OCI-LY3 (cell line): ENCODE measurements around the gene RPS28.

ENCODE experiments used
- H2AFZ ChIP-seq: fragments of 200-600, 300-600 bp; shearing (Covaris generic); 2 replicates; pipeline ENCODE4 v1.6.0; 2014; ENCODE audit warnings: antibody characterized with exemption, low read depth, low read length
- H3K27ac ChIP-seq: fragments of 200-600, 300-600 bp; sonication (generic); 2 replicates; pipeline ENCODE4 v1.5.1; 2014; ENCODE audit warnings: mild to moderate bottlenecking, low read length, moderate library complexity, mixed read lengths
- H3K27me3 ChIP-seq: fragments of 200-600, 300-600 bp; sonication (generic); 2 replicates; pipeline ENCODE4 v1.6.1; 2014; ENCODE audit warnings: low read depth, low read length, mixed read lengths
- H3K36me3 ChIP-seq: fragments of 200-600, 300-600 bp; sonication (generic); replicated peaks from 2 replicates; pipeline ENCODE3; 2014; ENCODE audit warnings: low read depth, low read length, mixed read lengths
- H3K4me1 ChIP-seq: fragments of 300-600, 200-600 bp; sonication (generic); 2 replicates; pipeline ENCODE4 v1.6.1; 2014; ENCODE audit warnings: low read length, mixed read lengths
- H3K4me2 ChIP-seq: fragments of 200-600, 300-600 bp; sonication (generic); 2 replicates; pipeline ENCODE4 v1.6.1; 2014; ENCODE audit warnings: low read length, mixed read lengths
- H3K4me3 ChIP-seq: fragments of 300-600, 200-600 bp; sonication (generic); 2 replicates; pipeline ENCODE4 v1.5.1; 2014; ENCODE audit warnings: antibody characterized with exemption, mild to moderate bottlenecking, low read length, moderate library complexity
- H3K79me2 ChIP-seq: fragments of 300-600, 200-600 bp; shearing (Covaris generic); 2 replicates; pipeline ENCODE4 v1.6.1; 2014; ENCODE audit warnings: mild to moderate bottlenecking, low read length, mixed read lengths
- H3K9ac ChIP-seq: fragments of 300-600, 200-600 bp; shearing (Covaris generic); 2 replicates; pipeline ENCODE4 v1.6.0; 2014; ENCODE audit warnings: mild to moderate bottlenecking, low read length, moderate library complexity
- H3K9me3 ChIP-seq: fragments of 200-600, 300-600 bp; shearing (Covaris generic); 2 replicates; pipeline ENCODE4 v1.6.1; 2014; ENCODE audit warnings: low read length, mixed read lengths; ENCODE audit not compliant: insufficient read depth
- H4K20me1 ChIP-seq: fragments of 200-600, 300-600 bp; sonication (generic); 2 replicates; pipeline ENCODE4 v1.6.1; 2016; ENCODE audit warnings: low read length, mixed read lengths; ENCODE audit not compliant: insufficient read depth
- CTCF ChIP-seq: fragments of 200-600, 300-600 bp; sonication (generic); IDR thresholded peaks from 2 replicates; pipeline ENCODE4 v1.5.1; 2014; ENCODE audit warnings: antibody characterized with exemption, low read length, low read depth
- EZH2phosphoT487 ChIP-seq: fragments of 200-600 bp; shearing (Covaris generic); IDR thresholded peaks from 2 replicates; pipeline ENCODE4 v1.6.1; 2018; ENCODE audit warnings: antibody characterized with exemption, mixed run types, low read depth

The RPS28 gene

GRCh38 chr19:8334458-8335342 lies 13.4 kb downstream of the RPS28 start:
- no peaks in the 10 kb centered on the region for H3K4me1 ChIP-seq

DNA sequence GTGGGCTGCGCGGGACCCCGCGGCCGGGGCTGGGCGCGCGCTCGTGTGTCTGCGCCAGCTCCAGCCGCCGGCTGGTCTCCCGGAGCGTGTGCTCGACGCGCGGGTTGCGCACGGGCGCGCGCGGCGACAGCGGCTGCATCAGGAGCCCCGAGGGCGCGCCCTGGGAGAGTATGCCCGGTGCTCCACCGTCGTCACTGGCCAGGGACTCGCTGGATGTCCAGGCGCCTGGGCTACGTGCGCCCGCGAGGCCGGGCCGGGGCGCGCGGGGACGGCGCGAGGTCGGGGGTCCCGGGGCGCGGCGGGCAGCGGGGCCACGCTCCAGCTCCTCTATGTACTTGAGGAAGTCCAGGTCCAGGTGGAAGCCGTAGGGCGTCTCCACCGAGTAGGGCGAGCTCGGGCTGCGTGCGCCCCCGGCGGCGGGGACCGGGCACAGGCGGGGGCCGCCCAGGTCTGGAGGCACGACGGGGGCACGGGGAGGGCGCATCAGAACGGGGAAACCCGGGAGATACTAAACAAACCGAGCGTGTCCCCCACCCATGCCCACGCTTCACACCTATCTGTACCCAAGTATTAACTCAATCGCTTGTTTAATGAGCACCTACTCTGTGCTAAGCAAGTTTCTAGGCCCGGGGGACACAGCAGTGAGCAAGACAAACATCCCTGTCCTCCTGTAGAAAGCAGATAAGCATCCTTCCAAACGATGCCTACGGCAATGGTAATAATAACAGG lies 14.2 kb downstream of the RPS28 start:
- Histone ChIP-seq H3K4me1 (no peaks in the 10 kb centered on the region), H3K36me3 (no peaks in the 10 kb centered on the region), H4K20me1 (no peaks in the 10 kb centered on the region), H2AFZ (no peak overlapping the region), H3K27me3 (no peaks in the 10 kb centered on the region), H3K9me3 (no peaks in the 10 kb centered on the region), H3K4me2 (no peak overlapping the region), H3K27ac (no peak overlapping the region), H3K9ac (no peak overlapping the region), H3K79me2 (no peaks in the 10 kb centered on the region), H3K4me3 (no peak overlapping the region)
- TF ChIP-seq EZH2phosphoT487 (no peak), CTCF (no peak)

More at GRCh38 chr19:8334458-8335342, 13.4 kb downstream of the RPS28 start:
- H2AFZ ChIP-seq: no peak overlapping the region
- no peaks in the 10 kb centered on the region for H3K9me3 ChIP-seq
- TF ChIP-seq CTCF: no peak
- TF ChIP-seq EZH2phosphoT487: no peak
- no peaks in the 10 kb centered on the region for H4K20me1 ChIP-seq
- no peak overlapping the region for H3K4me2 ChIP-seq
- no peaks in the 10 kb centered on the region for H3K27me3 ChIP-seq
- H3K79me2 ChIP-seq: no peaks in the 10 kb centered on the region
- no peak overlapping the region for H3K9ac ChIP-seq
- no peak overlapping the region for H3K27ac ChIP-seq
- H3K4me3 ChIP-seq: no peak overlapping the region
- no peaks in the 10 kb centered on the region for H3K36me3 ChIP-seq

GRCh38 chr19:8336072-8336569 lies 14.8 kb downstream of the RPS28 start:
- Histone ChIP-seq H3K9ac (no peak overlapping the region), H3K27me3 (no peaks in the 10 kb centered on the region), H3K79me2 (no peaks in the 10 kb centered on the region), H3K4me2 (no peak overlapping the region), H3K36me3 (no peaks in the 10 kb centered on the region), H4K20me1 (no peaks in the 10 kb centered on the region), H3K9me3 (no peaks in the 10 kb centered on the region), H3K4me1 (no peaks in the 10 kb centered on the region), H3K4me3 (no peak overlapping the region), H3K27ac (no peak overlapping the region), H2AFZ (no peak overlapping the region)
- TF ChIP-seq EZH2phosphoT487 (no peak), CTCF (no peak)

GRCh38 chr19:8336660-8337059 lies 15.4 kb downstream of the RPS28 start:
- no peaks in the 10 kb centered on the region for H3K36me3 ChIP-seq
- H3K9me3 ChIP-seq: no peaks in the 10 kb centered on the region
- no peak overlapping the region for H3K4me3 ChIP-seq
- no peak overlapping the region for H2AFZ ChIP-seq
- H3K27ac ChIP-seq: no peak overlapping the region
- no peaks in the 10 kb centered on the region for H4K20me1 ChIP-seq
- no peaks in the 10 kb centered on the region for H3K27me3 ChIP-seq
- TF ChIP-seq EZH2phosphoT487 (no peak), CTCF (no peak)
- no peaks in the 10 kb centered on the region for H3K79me2 ChIP-seq
- no peak overlapping the region for H3K9ac ChIP-seq
- no peak overlapping the region for H3K4me2 ChIP-seq
- H3K4me1 ChIP-seq: no peaks in the 10 kb centered on the region
